IMR-90 (cell line): Measurements from ENCODE around the gene C1orf167. TPM values are rescaled to one million over a fixed set of nuclear protein-coding genes. Genes with fewer than 3 reads are reported as not detected.

Experiments
- ATAC-seq: fragments of 200-7000 bp; cut with Tn5 transposase; 2 replicates; pipeline ENCODE4 v1.9.1; 2020; ENCODE audit warnings: low read depth, mild to moderate bottlenecking, moderate library complexity
- BruUV-seq: library from RNA; stranded (reverse); fragments of 400-500 nt; replicated peaks from 2 replicates; lab custom pipeline; 2021; lab: Mats Ljungman, UMichigan
- CTCF ChIA-PET: fragments of 300-600 bp; formaldehyde crosslinking; extraction: SDS; loops from one replicate; lab custom pipeline; 2021; ENCODE audit warnings: antibody characterized with exemption; lab: Yijun Ruan, JAX
- POLR2A ChIA-PET: fragments of 300-600 bp; sonication (Branson Sonifier 250); formaldehyde crosslinking; loops from one replicate; lab custom pipeline; 2022; ENCODE audit warnings: antibody characterized with exemption; ENCODE audit not compliant: unreplicated experiment; lab: Charles Lee
- DNase-seq: peaks from one replicate; pipeline ENCODE4 v3.0.0; 2013
- H2AFZ ChIP-seq: replicated peaks from 2 replicates; pipeline ENCODE3; 2013; ENCODE audit warnings: low read length, mild to moderate bottlenecking; ENCODE audit not compliant: poor library complexity
- H2AK5ac ChIP-seq: 2 replicates; pipeline ENCODE4 v1.6.1; 2013; ENCODE audit warnings: low read depth, low read length, inconsistent platforms
- H2AK9ac ChIP-seq: replicated peaks from 2 replicates; pipeline ENCODE3; 2013; ENCODE audit warnings: mild to moderate bottlenecking, low read depth, low read length, moderate library complexity; ENCODE audit not compliant: poor library complexity
- H2BK120ac ChIP-seq: 2 replicates; pipeline ENCODE4 v1.6.1; 2013; ENCODE audit warnings: low read depth, low read length, inconsistent platforms
- H2BK15ac ChIP-seq: 3 replicates; pipeline ENCODE4 v1.6.1; 2013; ENCODE audit warnings: low read depth, low read length, inconsistent platforms
- H2BK20ac ChIP-seq: 2 replicates; pipeline ENCODE4 v1.6.1; 2013; ENCODE audit warnings: low read depth, mild to moderate bottlenecking, inconsistent platforms, low read length, moderate library complexity
- H2BK5ac ChIP-seq: 2 replicates; pipeline ENCODE4 v1.6.1; 2013; ENCODE audit warnings: mild to moderate bottlenecking, low read depth, low read length, inconsistent platforms; ENCODE audit not compliant: poor library complexity, severe bottlenecking
- H3K14ac ChIP-seq: replicated peaks from 2 replicates; pipeline ENCODE4 v1.6.1; 2013; ENCODE audit warnings: low read depth, low read length, inconsistent platforms
- H3K18ac ChIP-seq: 2 replicates; pipeline ENCODE4 v1.6.1; 2013; ENCODE audit warnings: low read depth, low read length, control low read depth
- H3K23ac ChIP-seq: 2 replicates; pipeline ENCODE4 v1.6.1; 2013; ENCODE audit warnings: low read depth, low read length, inconsistent platforms
- H3K27ac ChIP-seq: 2 replicates; pipeline ENCODE4 v1.5.1; 2013; ENCODE audit warnings: mild to moderate bottlenecking, control low read depth, low read length; ENCODE audit not compliant: insufficient read depth
- H3K27me3 ChIP-seq: 2 replicates; pipeline ENCODE4 v1.6.1; 2013; ENCODE audit warnings: low read length; ENCODE audit not compliant: control insufficient read depth, insufficient read depth
- H3K36me3 ChIP-seq: 2 replicates; pipeline ENCODE4 v1.6.1; 2013; ENCODE audit warnings: low read length, mixed read lengths; ENCODE audit not compliant: control insufficient read depth, insufficient read depth
- H3K4ac ChIP-seq: 2 replicates; pipeline ENCODE4 v1.6.1; 2013; ENCODE audit warnings: low read depth, low read length, inconsistent platforms
- H3K4me1 ChIP-seq: 2 replicates; pipeline ENCODE4 v1.6.1; 2013; ENCODE audit warnings: low read length, mixed read lengths; ENCODE audit not compliant: control insufficient read depth, insufficient read depth
- H3K4me2 ChIP-seq: 2 replicates; pipeline ENCODE4 v1.6.1; 2013; ENCODE audit warnings: low read depth, mild to moderate bottlenecking, control low read depth, low read length, moderate library complexity
- H3K4me3 ChIP-seq: 2 replicates; pipeline ENCODE4 v1.5.1; 2013; ENCODE audit warnings: low read depth, mild to moderate bottlenecking, control low read depth, low read length, moderate library complexity; ENCODE audit not compliant: insufficient read depth
- H3K56ac ChIP-seq: 2 replicates; pipeline ENCODE4 v1.6.1; 2013; ENCODE audit warnings: low read length, inconsistent platforms; ENCODE audit not compliant: insufficient read depth; ENCODE audit errors: extremely low read depth
- H3K79me1 ChIP-seq, 2 experiments: 2 replicates each; pipeline ENCODE4 v1.6.1; 2013; ENCODE audit warnings: low read length in 2 of 2, inconsistent platforms in 1 of 2, low read depth in 1 of 2
- H3K9ac ChIP-seq: 2 replicates; pipeline ENCODE4 v1.6.1; 2013; ENCODE audit warnings: low read depth, low read length, control low read depth
- H3K9me1 ChIP-seq: 2 replicates; pipeline ENCODE4 v1.6.1; 2013; ENCODE audit warnings: low read length, inconsistent platforms; ENCODE audit not compliant: insufficient read depth
- H3K9me3 ChIP-seq: 2 replicates; pipeline ENCODE4 v1.6.1; 2013; ENCODE audit warnings: low read length; ENCODE audit not compliant: control insufficient read depth, insufficient read depth
- H4K20me1 ChIP-seq: 2 replicates; pipeline ENCODE4 v1.6.1; 2013; ENCODE audit warnings: low read length, inconsistent platforms; ENCODE audit not compliant: insufficient read depth
- H4K5ac ChIP-seq: 2 replicates; pipeline ENCODE4 v1.6.1; 2013; ENCODE audit warnings: mild to moderate bottlenecking, low read depth, low read length, control low read depth
- H4K8ac ChIP-seq, 2 experiments: 2 replicates each; pipeline ENCODE4 v1.6.1; 2013; ENCODE audit warnings: low read depth in 2 of 2, low read length in 2 of 2, control low read depth in 1 of 2, inconsistent platforms in 1 of 2
- H4K91ac ChIP-seq: 2 replicates; pipeline ENCODE4 v1.6.1; 2013; ENCODE audit warnings: low read depth, low read length, inconsistent platforms; ENCODE audit not compliant: insufficient read depth
- BHLHE40 ChIP-seq: fragments of 150-350 bp; IDR thresholded peaks from 2 replicates; pipeline ENCODE4 v1.6.1; 2016; ENCODE audit warnings: mild to moderate bottlenecking, low read depth, low read length
- CHD1 ChIP-seq: IDR thresholded peaks from 2 replicates; pipeline ENCODE4 v1.6.1; 2012; ENCODE audit warnings: low read depth, low read length, improper control_type of control experiment
- CTCF ChIP-seq: conservative IDR thresholded peaks from 2 replicates; pipeline ENCODE4 v1.5.1; 2012; ENCODE audit warnings: mild to moderate bottlenecking, low read depth, low read length, improper control_type of control experiment
- ELK1 ChIP-seq: fragments of 150-350 bp; IDR thresholded peaks from 2 replicates; pipeline ENCODE4 v1.6.1; 2016; ENCODE audit warnings: low read depth, mild to moderate bottlenecking, low read length, moderate library complexity, borderline replicate concordance
- FOS ChIP-seq: fragments of 150-350 bp; IDR thresholded peaks from 2 replicates; pipeline ENCODE4 v1.6.1; 2016; ENCODE audit warnings: low read depth, low read length
- MAFK ChIP-seq: IDR thresholded peaks from 2 replicates; pipeline ENCODE4 v1.6.1; 2012; ENCODE audit warnings: low read depth, low read length, improper control_type of control experiment
- MXI1 ChIP-seq: IDR thresholded peaks from 2 replicates; pipeline ENCODE4 v1.6.1; 2012; ENCODE audit warnings: low read depth, mild to moderate bottlenecking, low read length, moderate library complexity, borderline replicate concordance
- RAD21 ChIP-seq: IDR thresholded peaks from 2 replicates; pipeline ENCODE4 v1.6.1; 2012; ENCODE audit warnings: low read length, improper control_type of control experiment
- RCOR1 ChIP-seq: IDR thresholded peaks from 2 replicates; pipeline ENCODE4 v1.6.1; 2012; ENCODE audit warnings: mild to moderate bottlenecking, low read length, improper control_type of control experiment; ENCODE audit not compliant: insufficient replicate concordance
- RFX5 ChIP-seq: IDR thresholded peaks from 2 replicates; pipeline ENCODE4 v1.8.0; 2012; ENCODE audit warnings: low read depth, mild to moderate bottlenecking, low read length, moderate library complexity
- SMC3 ChIP-seq: fragments of 150-350 bp; IDR thresholded peaks from 2 replicates; pipeline ENCODE4 v1.6.1; 2016; ENCODE audit warnings: low read depth, mild to moderate bottlenecking, antibody characterized with exemption, low read length, moderate library complexity
- WGBS, 2 experiments: methylation state at CpG; one replicate each; pipeline versions ENCODE4 v1.1.5 to v1.1.7; 2013; ENCODE audit warnings: missing lambda C conversion rate in 2 of 2; ENCODE audit not compliant: insufficient read length in 1 of 2; ENCODE audit errors: extremely low coverage in 2 of 2; 5-methylcytosine and 5-hydroxymethylcytosine counted together
- dilution Hi-C: fragments of 300-500 bp; cut with HindIII; formaldehyde crosslinking; loops from one replicate; pipeline ENCODE4 v1.14.3; 2018; ENCODE audit warnings: low sequenced_read_pairs; ENCODE audit not compliant: unreplicated experiment
- in situ Hi-C: fragments of 300-500 bp; cut with MboI; formaldehyde crosslinking; loops from 3 replicates; pipeline ENCODE4 v1.14.3; 2019; ENCODE audit warnings: low sequenced_read_pairs, inconsistent platforms, mixed read lengths
- intact Hi-C: fragments of 100-400 bp; cut with micrococcal nuclease; formaldehyde crosslinking; loops from 2 replicates; pipeline ENCODE4 v1.10.0; 2022
- polyA plus RNA-seq, 3 experiments: library from polyadenylated mRNA; depleted of rRNA; stranded (reverse); fragments of >200 nt; gene quantifications; 2 replicates each; pipeline ENCODE4 v1.2.3, GENCODE V29; 2012; ENCODE audit warnings: low replicate concordance in 1 of 3
- total RNA-seq: library from RNA; depleted of rRNA; stranded (reverse); fragments of >200 nt; gene quantifications from 2 replicates; pipeline ENCODE4 v1.2.3, GENCODE V29; 2012

The C1orf167 gene
- total and polyA plus RNA-seq, 2 of the 4 experiments (the other 2 are of a cell fraction), result under 0.01 to 0.15 TPM

- TF ChIP-seq ELK1 (no peak), RAD21 (no peak)
Observed at GRCh38 chr1:11740258-11741192, 21.5 kb upstream of the C1orf167 start (continued).

GRCh38 chr1:11741482-11741881, 20.5 kb upstream of the C1orf167 start:
- in situ Hi-C loops, result no loop called here
- BruUV-seq, result no TSS peak

More at GRCh38 chr1:11741482-11741881, 20.5 kb upstream of the C1orf167 start:
- Histone ChIP-seq H4K20me1 (peaks cover 4% of the 10 kb centered on the region; the same call in 1 of the 2 replicates), H3K27me3 (no peaks in the 10 kb centered on the region), H3K9ac (no peak overlapping the region), H3K14ac (no peak overlapping the region), H2AFZ (no peak overlapping the region), H3K4ac (no peak overlapping the region), H2BK5ac (no peak overlapping the region), H4K5ac (no peak overlapping the region), H2AK5ac (no peak overlapping the region), H3K4me2 (no peak overlapping the region), H3K36me3 (peaks cover 6% of the 10 kb centered on the region), H2BK20ac (no peak overlapping the region), H3K56ac (no peak overlapping the region), H3K27ac (no peak overlapping the region), H2BK120ac (no peak overlapping the region), H3K18ac (no peak overlapping the region), H3K23ac (no peak overlapping the region), H2AK9ac (no peak overlapping the region), H3K4me3 (no peak overlapping the region), H4K91ac (no peak overlapping the region), H3K9me3 (no peaks in the 10 kb centered on the region), H3K9me1 (peaks cover 10% of the 10 kb centered on the region; the same call in 1 of the 2 replicates), H3K4me1 (0 out of 2 replicates have a peak, but pooled peaks cover 3% of the 10 kb centered on the region), H3K79me1 (peaks cover 22 to 32% of the 10 kb centered on the region in 2 experiments), H2BK15ac (no peak overlapping the region), H4K8ac (no peak overlapping the region)
- intact Hi-C loops (no loop called here), dilution Hi-C loops (no loop called here)
- ChIA-PET CTCF (no interaction called here), POLR2A (no interaction called here)
- TF ChIP-seq MAFK (no peak), MXI1 (no peak), FOS (no peak), BHLHE40 (no peak), SMC3 (no peak), RAD21 (no peak), RCOR1 (no peak), RFX5 (no peak), ELK1 (no peak), CHD1 (no peak), CTCF (no peak)
- WGBS, 2 experiments, result no CpG with 5 or more reads among the region's 4 CpGs
- DNase-seq (no peak), ATAC-seq (no peak)
